ENCODE data around the gene SHH. TPM values are rescaled to one million over a fixed set of nuclear protein-coding genes. Genes with fewer than 3 reads are reported as not detected.

SHH gene
- total and polyA plus RNA-seq, 2 of the 13 experiments (the other 11 are each of a cell fraction or from before 2014, with no cell fraction given), result 1.9 to 3.4 TPM

- 19% methylated on average over 30 of the region's 60 CpGs for WGBS (ENCODE audit: low lambda C conversion rate)
- in situ Hi-C loops (cut with HindIII; ENCODE audit: extremely low pct_ligation_motif_present, low pct_unique_long_range_greater_than_20kb), result loop anchor here (5.0 kb wide), 1 partner anchor 1021 kb away; no protein-coding TSS in a partner anchor
- Histone ChIP-seq H3K4me1 (ENCODE audit: insufficient read depth, low read length) (peaks cover 43% of the 10 kb centered on the region), H3K4me3 (replicated peaks in 1 of 3; ENCODE audit: insufficient read depth in 1 of 3, low read depth in 2 of 3, low read length in 3 of 3) (peak overlapping the region; percentile 33 to 68 (median 38); a peak in 5 of 6 replicates), H3K36me3 (replicated peaks in 1 of 2; ENCODE audit: control insufficient read depth in 1 of 2, insufficient read depth in 2 of 2, low read length in 2 of 2) (no peaks in the 10 kb centered on the region), H3K27ac (ENCODE audit: extremely low read length, insufficient read depth, low read length) (no peak overlapping the region), H3K4me2 (ENCODE audit: low read depth, low read length) (peak overlapping the region; percentile 60), H3K9me3 (ENCODE audit: low read length) (no peaks in the 10 kb centered on the region), H2AFZ (ENCODE audit: low read length) (no peak overlapping the region), H3K27me3 (ENCODE audit: control insufficient read depth in 1 of 2, insufficient read depth in 2 of 2, low read length in 2 of 2) (peaks cover 7 to 38% of the 10 kb centered on the region in 2 experiments; a peak in 4 of 5 replicates), H4K20me1 (ENCODE audit: insufficient read depth, low read length) (no peaks in the 10 kb centered on the region), H3K79me2 (ENCODE audit: insufficient read depth, low read length) (no peaks in the 10 kb centered on the region), H3K9ac (ENCODE audit: insufficient read depth, low read depth, low read length) (peak overlapping the region; percentile 26; the same call in 1 of the 2 replicates)
- no peak for FAIRE-seq
- intact Hi-C loops (cut with micrococcal nuclease; ENCODE audit: unreplicated experiment), result loop anchor here (1.0 to 5.0 kb wide), 3 partner anchors 361 to 1021 kb away; no protein-coding TSS in a partner anchor
- ChIA-PET CTCF (ENCODE audit: low intra/inter-chr PET ratio, low total read pairs) (interaction anchor here (1.0 to 1.4 kb wide), 4 partner anchors 11 to 1020 kb away, joined by 4 to 8 read pairs (median 5); no protein-coding TSS in a partner anchor), POLR2A (no interaction called here)
- ATAC-seq, result peak; percentile 85
- no TSS peak for BruUV-seq (replicated peaks)
- no peak for DNase-seq (ENCODE audit: low spot score)
- TF ChIP-seq MAZ (IDR thresholded peaks at IDR 0.05; ENCODE audit: borderline replicate concordance, low read depth, low read length), result no peak
- peak; percentile 1; the same call in 1 of the 2 replicates for TF ChIP-seq MAZ (CRISPR knock-in tag; IDR thresholded peaks at IDR 0.05; ENCODE audit: low read depth)
- TF ChIP-seq HDAC1 (CRISPR knock-in tag; IDR thresholded peaks at IDR 0.05), result 0 out of 2 replicates have a peak, but pooled peaks have one; percentile 23
- 0 out of 2 replicates have a peak, but pooled peaks have one; percentile 19 for TF ChIP-seq YEATS4 (CRISPR knock-in tag; IDR thresholded peaks at IDR 0.05; ENCODE audit: borderline replicate concordance)
- peak; percentile 40; the same call in 1 of the 2 replicates for TF ChIP-seq GABPB1 (CRISPR knock-in tag; IDR thresholded peaks at IDR 0.05)
- TF ChIP-seq HNRNPK (IDR thresholded peaks at IDR 0.05; ENCODE audit: low read depth, low read length, poor library complexity, severe bottlenecking), result peak; percentile 22
- 0 out of 2 replicates have a peak, but pooled peaks have one; percentile 24 for TF ChIP-seq ZFY (CRISPR knock-in tag; IDR thresholded peaks at IDR 0.05)
- TF ChIP-seq HMGXB4 (CRISPR knock-in tag; IDR thresholded peaks at IDR 0.05; ENCODE audit: borderline replicate concordance in 1 of 2, low read depth in 1 of 2), result peak; percentile 25 to 50; a peak in 2 of 4 replicates
- TF ChIP-seq REPIN1 (CRISPR knock-in tag; IDR thresholded peaks at IDR 0.05; ENCODE audit: borderline replicate concordance, low read depth), result no peak
- TF ChIP-seq NR2C2 (CRISPR knock-in tag; IDR thresholded peaks at IDR 0.05; ENCODE audit: borderline replicate concordance), result 0 out of 2 replicates have a peak, but pooled peaks have one; percentile 29
- TF ChIP-seq GTF2F1 (IDR thresholded peaks at IDR 0.05; ENCODE audit: low read length), result no peak
- 0 out of 2 replicates have a peak, but pooled peaks have one; percentile 21 for TF ChIP-seq KLF12 (CRISPR knock-in tag; IDR thresholded peaks at IDR 0.05; ENCODE audit: borderline replicate concordance)
- TF ChIP-seq ZNF569 (CRISPR knock-in tag; IDR thresholded peaks at IDR 0.05; ENCODE audit: borderline replicate concordance), result no peak
- 0 out of 2 replicates have a peak, but pooled peaks have one; percentile 29 for TF ChIP-seq DNMT1 (CRISPR knock-in tag; IDR thresholded peaks at IDR 0.05)
- no peak for TF ChIP-seq ZNF839 (CRISPR knock-in tag; IDR thresholded peaks at IDR 0.05; ENCODE audit: borderline replicate concordance)
- TF ChIP-seq ZNF124 (CRISPR knock-in tag; IDR thresholded peaks at IDR 0.05), result 0 out of 2 replicates have a peak, but pooled peaks have one; percentile 21
- TF ChIP-seq MTF2 (CRISPR knock-in tag; IDR thresholded peaks at IDR 0.05; ENCODE audit: borderline replicate concordance), result peak; percentile 9; the same call in 1 of the 2 replicates
- TF ChIP-seq TBP (CRISPR knock-in tag; IDR thresholded peaks at IDR 0.05), result no peak
These were observed 15.6 kb downstream of the SHH start for GRCh38 chr7:155796381-155797261.

Measured in HepG2 (cell line).